Neutrophil (primary cell): Measurements from ENCODE around the gene PPP1R14B.
A peak's percentile ranks its signal among the peaks of the same experiment; 100 is the strongest.

ENCODE experiments used
- H3K27ac ChIP-seq: fragments of 200-600 bp; sonication (generic); 2 replicates; pipeline ENCODE4 v1.5.1; 2016; ENCODE audit warnings: mild to moderate bottlenecking, moderate library complexity
- H3K27me3 ChIP-seq: fragments of 200-600 bp; sonication (generic); 2 replicates; pipeline ENCODE4 v1.6.0; 2016; ENCODE audit warnings: mild to moderate bottlenecking
- H3K36me3 ChIP-seq: fragments of 200-600 bp; sonication (generic); 2 replicates; pipeline ENCODE4 v1.5.1; 2017
- H3K4me1 ChIP-seq, 2 experiments: fragments of 200-600 bp in 1 of 2; sonication (generic) in 1 of 2; 1 replicate in 1 of 2; 2 replicates in 1 of 2; pipeline versions ENCODE4 v1.5.1 to v1.6.1; 2013 to 2016; ENCODE audit warnings: low read depth in 1 of 2, low read length in 1 of 2, mild to moderate bottlenecking in 1 of 2, moderate library complexity in 1 of 2; ENCODE audit not compliant: control insufficient read depth in 1 of 2, insufficient read depth in 1 of 2
- H3K4me3 ChIP-seq, 2 experiments: fragments of 200-600 bp in 1 of 2; sonication (generic) in 1 of 2; 1 replicate in 1 of 2; 2 replicates in 1 of 2; pipeline ENCODE4 v1.5.1; 2013 to 2016; ENCODE audit warnings: low read depth in 1 of 2, low read length in 1 of 2, mild to moderate bottlenecking in 1 of 2, moderate library complexity in 1 of 2
- H3K9me3 ChIP-seq: fragments of 200-600 bp; sonication (generic); 2 replicates; pipeline ENCODE4 v1.5.1; 2016
- CTCF ChIP-seq: fragments of 200-600 bp; sonication (generic); IDR thresholded peaks from 2 replicates; pipeline ENCODE4 v1.5.1; 2016; ENCODE audit warnings: antibody characterized with exemption

The PPP1R14B gene

GRCh38 chr11:64291752-64292459 lies 45.2 kb upstream of the PPP1R14B start:
- Histone ChIP-seq H3K27me3 (peaks cover 78% of the 10 kb centered on the region), H3K4me3 (peak overlapping the region in 1 of 2 experiments; percentile 14)
- TF ChIP-seq CTCF, result no peak

GRCh38 chr11:64291262-64291751 lies 44.6 kb upstream of the PPP1R14B start, which contains the start of gene KCNK4:
TSS of gene KCNK4 (plus strand) at chr11:64291302. CDS start at chr11:64293019, 1,717 bp downstream.
- no peaks in the 10 kb centered on the region for H3K36me3 ChIP-seq
- no peaks in the 10 kb centered on the region for H3K9me3 ChIP-seq
- no peak within 1 kb of the TSS for H3K27ac ChIP-seq
- H3K4me1 ChIP-seq, result peaks cover 3 to 23% of the 10 kb centered on the region in 2 experiments
- H3K27me3 ChIP-seq, result peaks cover 73% of the 10 kb centered on the region
- no peak for TF ChIP-seq CTCF
- peak within 1 kb of the TSS in 1 of 2 experiments; percentile 14 for H3K4me3 ChIP-seq

More at GRCh38 chr11:64291752-64292459, 45.2 kb upstream of the PPP1R14B start:
- Histone ChIP-seq H3K27ac (no peak overlapping the region), H3K36me3 (no peaks in the 10 kb centered on the region), H3K4me1 (peaks cover 0 to 19% of the 10 kb centered on the region in 2 experiments), H3K9me3 (no peaks in the 10 kb centered on the region)

DNA sequence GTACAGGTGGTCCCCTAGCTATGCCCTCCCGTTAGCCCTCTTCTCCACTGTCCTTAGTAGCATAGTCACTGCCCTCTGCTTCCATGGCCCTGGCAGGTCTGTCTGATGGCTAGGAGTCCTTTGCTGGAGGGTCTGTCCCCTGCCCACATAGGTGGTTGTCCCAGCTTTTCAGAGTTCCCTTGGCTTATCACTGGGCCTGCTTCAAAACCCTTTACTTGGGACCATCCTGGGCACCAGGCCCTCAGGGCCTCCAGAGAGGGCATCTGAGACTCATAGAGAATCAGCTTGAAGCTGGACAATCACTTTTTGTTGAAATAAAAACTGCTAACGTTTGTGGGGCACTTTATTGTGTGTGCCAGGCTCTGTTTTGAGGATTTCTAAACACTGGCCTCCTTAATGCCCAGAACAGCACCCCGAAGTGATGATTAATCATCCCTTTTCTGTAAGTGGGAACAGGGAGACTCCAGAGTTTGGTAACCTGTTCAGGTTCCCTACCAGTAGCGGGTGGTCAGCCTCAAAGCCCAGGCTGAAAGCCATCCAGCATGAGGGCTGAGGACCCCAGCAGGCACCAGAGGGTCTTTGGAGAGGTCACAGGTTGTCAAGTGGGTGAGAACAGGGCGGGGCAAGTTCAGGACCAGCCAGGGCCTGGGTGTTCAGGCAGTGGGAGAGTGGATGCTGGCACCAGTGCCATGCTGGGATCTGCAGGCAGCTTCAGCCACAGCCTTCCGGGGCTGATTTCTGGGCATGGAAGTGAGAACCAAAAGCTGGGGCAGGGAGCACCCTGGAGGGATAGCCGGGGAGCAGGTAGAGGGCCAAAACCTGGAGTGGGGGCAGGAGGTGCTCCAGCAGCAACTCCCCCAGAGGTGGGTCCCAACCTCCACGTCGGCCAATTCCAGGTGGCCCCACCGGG lies 43.9 kb upstream of the PPP1R14B start:
- no peak for TF ChIP-seq CTCF
- H3K27me3 ChIP-seq, result peaks cover 66% of the 10 kb centered on the region
- peaks cover 7 to 29% of the 10 kb centered on the region in 2 experiments for H3K4me1 ChIP-seq
- no peak overlapping the region for H3K27ac ChIP-seq
- no peaks in the 10 kb centered on the region for H3K9me3 ChIP-seq
- no peak overlapping the region for H3K4me3 ChIP-seq
- H3K36me3 ChIP-seq, result no peaks in the 10 kb centered on the region

DNA sequence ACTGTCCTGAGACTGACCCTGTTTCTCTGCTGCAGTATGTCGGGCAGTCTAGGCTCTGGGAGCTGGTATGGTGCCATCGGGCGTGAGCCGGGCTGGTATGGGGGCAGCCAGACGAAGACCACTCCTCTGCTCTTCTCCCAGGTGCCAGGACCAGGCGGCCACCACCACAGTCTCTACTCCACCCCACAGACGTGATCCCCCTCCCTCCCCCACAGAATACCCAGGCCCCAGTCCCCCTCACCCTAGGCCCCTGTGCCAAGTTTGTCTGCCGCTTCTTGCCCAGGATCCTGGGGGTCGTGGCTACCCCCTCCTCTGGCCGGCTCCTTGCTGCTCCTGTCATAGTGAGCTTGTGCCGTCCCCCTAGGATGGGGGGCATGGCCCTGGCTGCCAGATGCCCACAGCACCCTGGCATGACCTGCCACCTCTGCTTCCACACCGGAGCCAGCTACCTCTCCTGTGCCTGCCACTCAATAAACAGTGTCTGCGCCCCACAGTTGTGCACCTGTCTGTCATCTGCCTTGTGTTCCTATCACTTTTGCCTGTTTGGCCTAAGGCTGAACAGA lies 42.3 kb upstream of the PPP1R14B start:
- no peak for TF ChIP-seq CTCF
- Histone ChIP-seq H3K4me1 (peaks cover 10 to 37% of the 10 kb centered on the region in 2 experiments), H3K27ac (no peak overlapping the region), H3K9me3 (no peaks in the 10 kb centered on the region), H3K27me3 (peaks cover 50% of the 10 kb centered on the region), H3K36me3 (no peaks in the 10 kb centered on the region), H3K4me3 (no peak overlapping the region)

- peaks cover 17 to 42% of the 10 kb centered on the region in 2 experiments for H3K4me1 ChIP-seq
- H3K4me3 ChIP-seq, result no peak overlapping the region
- TF ChIP-seq CTCF, result no peak
- no peaks in the 10 kb centered on the region for H3K9me3 ChIP-seq
- H3K36me3 ChIP-seq, result no peaks in the 10 kb centered on the region
- H3K27ac ChIP-seq, result no peak overlapping the region
- H3K27me3 ChIP-seq, result peaks cover 43% of the 10 kb centered on the region
Observed at GRCh38 chr11:64288353-64288750, 41.6 kb upstream of the PPP1R14B start.
